Anterior cingulate cortex (tissue), 58 donors: ENCODE results near the gene TMEM204.

ENCODE experiments used
- DNase-seq, 58 donors: peaks; one replicate each; lab custom pipeline; 2025; lab: John Stamatoyannopoulos, UW

The TMEM204 gene

GRCh38 chr16:1533443-1533951, at the start of gene TMEM204:
TSS of gene TMEM204 (plus strand) at chr16:1533666. CDS start at chr16:1534276, 610 bp downstream.
- no peak for DNase-seq

- DNase-seq = no peak
Observed at GRCh38 chr16:1485847-1486496, 47.5 kb upstream of the TMEM204 start.

DNA sequence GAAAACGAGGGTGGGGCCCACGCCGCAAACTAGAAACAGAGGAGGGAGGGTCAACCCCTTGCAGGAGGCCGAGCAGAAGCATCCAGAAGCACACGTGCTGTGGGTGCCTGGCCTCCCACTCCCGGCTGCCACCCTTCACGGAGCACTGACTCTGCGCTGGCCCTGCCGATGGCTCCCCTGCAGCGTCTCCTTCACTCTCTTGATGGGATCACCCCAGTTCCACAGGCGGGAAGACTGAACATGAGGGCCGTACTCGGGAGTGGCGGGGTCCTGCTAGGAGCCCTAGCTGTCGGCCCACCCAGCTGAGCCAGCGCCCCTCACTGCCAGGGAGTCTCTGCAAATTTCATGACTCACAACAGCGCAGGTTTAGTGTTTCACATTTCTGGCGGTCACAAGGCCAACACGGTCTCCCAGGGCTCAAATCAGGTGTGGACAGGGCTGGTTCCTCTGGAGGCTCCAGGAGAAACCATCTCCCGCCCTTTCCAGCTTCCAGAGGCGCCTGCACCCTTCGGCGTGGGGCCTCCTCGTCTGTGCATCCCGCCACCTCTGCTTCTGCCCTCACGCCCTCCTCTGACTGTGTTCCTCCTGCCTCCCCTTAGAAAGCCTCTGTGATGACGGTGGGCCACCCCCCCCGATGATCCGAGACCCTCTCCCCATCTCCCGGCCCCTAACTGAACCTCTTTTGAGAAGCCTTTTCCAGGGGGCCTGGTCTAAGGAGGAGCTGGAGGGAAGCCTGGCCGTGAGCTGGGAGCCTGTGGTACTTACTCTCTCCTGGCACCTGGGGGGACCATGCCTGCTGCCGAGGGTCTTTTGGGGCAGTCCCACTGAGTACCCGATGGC, 46.7 kb upstream of the TMEM204 start:
- no peak for DNase-seq

- DNase-seq = no peak
Observed at GRCh38 chr16:1487395-1488053, 45.9 kb upstream of the TMEM204 start.

- no peak for DNase-seq
Observed at GRCh38 chr16:1488054-1488601, 45.3 kb upstream of the TMEM204 start.

GRCh38 chr16:1488619-1489018, 44.8 kb upstream of the TMEM204 start, which contains the start of gene PTX4:
TSS of gene PTX4 (minus strand) at chr16:1488944. CDS start at chr16:1488909, 35 bp downstream.
- no peak for DNase-seq

- DNase-seq = no peak
Observed at GRCh38 chr16:1489077-1489476, 44.4 kb upstream of the TMEM204 start.

DNA sequence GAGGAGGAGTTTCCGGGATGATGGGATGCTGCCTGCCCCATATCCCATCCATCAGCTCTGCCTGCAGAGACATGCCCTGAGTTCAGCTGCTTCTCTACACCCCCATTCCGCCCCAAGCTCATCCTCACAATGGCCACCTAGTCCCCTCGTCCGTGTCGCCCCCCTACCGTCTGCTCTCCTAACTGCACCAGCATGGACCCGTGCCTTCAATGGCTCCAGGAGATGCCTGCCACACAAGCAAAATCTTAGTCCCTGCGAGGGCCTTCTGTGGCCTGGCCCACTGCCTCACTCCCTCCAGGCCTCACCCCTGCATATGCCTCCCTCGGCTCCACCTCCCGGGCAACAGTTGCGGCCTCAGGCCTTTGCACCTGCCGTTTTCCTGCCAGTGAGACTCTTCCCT, 42.1 kb upstream of the TMEM204 start:
- no peak for DNase-seq

- DNase-seq = no peak
Observed at GRCh38 chr16:1492082-1492922, 41.2 kb upstream of the TMEM204 start.

- DNase-seq = peak in 57 of 58 donors; percentile 25 to 86 (median 74)
Observed at GRCh38 chr16:1492923-1493745, 40.3 kb upstream of the TMEM204 start, which contains the start of gene TELO2. TSS of gene TELO2 (plus strand) at chr16:1493360. CDS start at chr16:1494282, 922 bp downstream.

GRCh38 chr16:1493746-1494094, 39.7 kb upstream of the TMEM204 start:
- no peak for DNase-seq

GRCh38 chr16:1494129-1494640, 39.3 kb upstream of the TMEM204 start:
- peak in 2 of 58 donors; percentile 4 to 16 for DNase-seq

DNA sequence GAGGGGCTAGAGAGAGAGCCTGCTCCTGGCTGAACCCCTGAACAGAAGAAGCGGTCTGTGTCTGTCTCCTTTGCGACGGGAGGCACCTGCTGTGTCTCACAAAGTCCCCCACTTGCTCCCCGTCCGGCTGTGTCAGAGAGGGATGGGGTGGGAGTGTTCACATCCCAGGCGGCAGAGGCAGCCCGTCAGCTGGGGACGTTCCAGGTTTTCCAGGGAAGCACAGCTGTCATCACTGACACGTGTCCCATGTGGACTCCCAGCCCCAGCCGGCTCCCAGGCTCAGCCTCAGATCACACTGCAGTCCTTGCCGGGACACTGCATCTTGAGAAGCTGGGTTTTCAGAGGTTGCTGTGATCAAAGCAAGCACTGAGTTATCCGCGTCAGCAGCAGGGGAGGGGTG, 38.8 kb upstream of the TMEM204 start:
- DNase-seq = peak in 1 of 58 donors; percentile 20

DNA sequence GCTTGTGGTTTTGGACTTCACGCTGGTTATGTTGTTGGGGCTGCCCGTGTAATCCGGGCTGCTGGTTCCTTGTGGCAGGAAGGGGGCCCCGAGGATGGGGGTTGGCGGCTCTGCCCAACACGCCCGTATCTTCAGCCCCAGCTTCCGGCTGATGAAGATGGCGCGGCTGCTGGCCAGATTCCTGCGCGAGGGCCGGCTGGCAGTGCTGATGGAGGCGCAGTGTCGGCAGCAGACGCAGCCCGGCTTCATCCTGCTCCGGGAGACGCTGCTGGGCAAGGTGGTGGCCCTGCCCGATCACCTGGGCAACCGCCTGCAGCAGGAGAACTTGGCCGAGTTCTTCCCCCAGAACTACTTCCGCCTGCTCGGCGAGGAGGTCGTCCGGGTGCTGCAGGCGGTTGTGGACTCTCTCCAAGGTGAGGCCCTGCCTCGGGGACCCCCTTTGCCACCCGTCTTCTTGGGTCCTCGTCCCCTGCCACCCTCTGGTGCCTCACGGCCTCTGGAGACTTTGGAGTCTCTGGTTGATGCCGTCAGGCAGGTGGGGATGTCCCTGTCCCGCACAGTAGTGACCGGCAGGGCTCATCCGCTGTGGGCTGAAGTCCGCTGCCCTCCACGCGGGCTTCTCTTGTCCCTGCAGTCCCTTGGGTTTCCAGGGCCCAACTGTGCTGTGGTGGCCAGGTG, 38.1 kb upstream of the TMEM204 start:
- DNase-seq = no peak

DNA sequence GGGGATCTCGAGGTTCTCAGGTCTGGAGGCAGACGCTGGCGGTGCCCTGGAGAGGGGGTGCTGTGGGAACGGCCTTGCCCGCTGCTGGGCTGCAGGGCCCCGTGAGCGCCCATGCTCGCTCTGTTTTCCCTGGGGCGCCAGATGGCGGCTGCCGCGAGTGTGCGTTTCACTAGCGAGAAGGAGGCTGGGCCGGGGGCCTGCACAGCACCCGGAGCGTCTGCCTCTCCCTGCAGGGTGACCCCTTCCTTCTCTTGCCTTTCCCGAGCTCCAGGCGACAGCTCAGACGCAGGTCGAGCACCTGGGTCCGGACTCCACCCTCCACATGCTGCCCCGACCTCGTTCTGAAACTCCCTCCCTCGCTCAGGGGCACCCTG, 37.6 kb upstream of the TMEM204 start:
- no peak for DNase-seq

GRCh38 chr16:1496464-1496863, 37.0 kb upstream of the TMEM204 start:
- no peak for DNase-seq

- DNase-seq = no peak
Observed at GRCh38 chr16:1497014-1497598, 36.4 kb upstream of the TMEM204 start.
